ENCODE results near the gene TGFBR3.
"Not testable (repeated sequence)": the region's sequence is repeated elsewhere in the genome, so short reads cannot be mapped to it uniquely, and the experiment has no call there.

Gene TGFBR3

DNA sequence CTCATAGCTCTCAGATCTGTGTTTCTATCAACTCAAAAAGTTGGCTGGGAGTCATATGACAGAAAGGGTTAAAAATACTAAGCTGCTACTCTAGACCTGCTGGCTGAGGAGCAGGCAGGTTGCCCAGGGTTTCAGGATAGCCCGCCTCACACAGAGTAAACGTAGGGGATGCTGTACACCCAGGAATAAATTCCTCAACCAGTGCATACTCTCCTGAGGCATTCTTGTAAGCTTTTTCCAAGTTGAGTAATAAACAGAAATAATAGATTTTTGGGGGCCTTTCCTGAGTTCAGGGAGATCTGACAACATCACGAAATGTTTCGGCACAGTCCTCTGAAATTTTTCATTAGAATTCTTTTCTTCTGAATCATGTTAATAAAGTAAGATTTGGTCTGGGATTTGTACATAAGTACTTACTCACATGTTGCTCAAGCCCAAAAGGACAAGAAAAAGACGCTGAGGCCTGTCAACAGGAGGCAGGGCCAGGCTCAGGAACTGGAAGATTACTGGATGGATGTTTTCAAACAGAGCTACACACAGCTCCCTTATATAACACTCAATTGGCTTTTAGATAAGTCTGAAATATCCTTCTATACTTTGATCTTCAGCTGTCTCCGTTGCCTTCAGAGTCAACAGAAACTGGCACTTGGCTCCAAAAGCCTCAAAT is 41.0 kb downstream of the TGFBR3 start:
- Histone ChIP-seq H3K36me3 (ENCODE audit: insufficient read depth, low read depth, low read length) (no peaks in the 10 kb centered on the region), H3K9me3 (ENCODE audit: insufficient read depth, low read depth, low read length) (no peaks in the 10 kb centered on the region), H3K27me3 (ENCODE audit: insufficient read depth, low read length) (no peaks in the 10 kb centered on the region), H3K27ac (ENCODE audit: low read length) (no peak overlapping the region), H3K4me3 (ENCODE audit: low read length) (no peak overlapping the region), H3K9ac (ENCODE audit: low read depth, low read length) (no peak overlapping the region), H3K4me1 (ENCODE audit: insufficient read depth, low read length) (no peaks in the 10 kb centered on the region)

DNA sequence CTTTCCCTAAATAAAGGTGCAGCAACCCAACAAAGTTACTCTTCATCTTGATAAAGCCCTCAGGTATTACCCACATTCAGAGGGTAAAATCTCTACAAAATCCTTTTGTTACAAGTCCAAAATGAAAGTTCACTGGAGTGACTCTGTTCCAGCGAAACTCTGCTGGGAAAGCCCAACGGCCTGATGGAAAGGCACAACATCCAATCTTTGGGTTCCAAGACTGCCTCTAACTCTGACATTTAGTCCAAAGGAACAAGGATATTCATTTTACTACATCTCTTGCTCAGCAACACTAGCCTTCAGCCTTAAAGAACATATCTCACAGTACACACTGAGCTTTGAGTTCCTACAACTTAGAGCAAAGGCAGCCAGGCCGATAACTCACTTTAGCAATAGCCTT is 42.1 kb downstream of the TGFBR3 start:
- Histone ChIP-seq H3K9ac (ENCODE audit: low read depth, low read length) (no peak overlapping the region), H3K27me3 (ENCODE audit: insufficient read depth, low read length) (no peaks in the 10 kb centered on the region), H3K4me3 (ENCODE audit: low read length) (no peak overlapping the region), H3K9me3 (ENCODE audit: insufficient read depth, low read depth, low read length) (no peaks in the 10 kb centered on the region), H3K36me3 (ENCODE audit: insufficient read depth, low read depth, low read length) (no peaks in the 10 kb centered on the region), H3K27ac (ENCODE audit: low read length) (no peak overlapping the region), H3K4me1 (ENCODE audit: insufficient read depth, low read length) (no peaks in the 10 kb centered on the region)

DNA sequence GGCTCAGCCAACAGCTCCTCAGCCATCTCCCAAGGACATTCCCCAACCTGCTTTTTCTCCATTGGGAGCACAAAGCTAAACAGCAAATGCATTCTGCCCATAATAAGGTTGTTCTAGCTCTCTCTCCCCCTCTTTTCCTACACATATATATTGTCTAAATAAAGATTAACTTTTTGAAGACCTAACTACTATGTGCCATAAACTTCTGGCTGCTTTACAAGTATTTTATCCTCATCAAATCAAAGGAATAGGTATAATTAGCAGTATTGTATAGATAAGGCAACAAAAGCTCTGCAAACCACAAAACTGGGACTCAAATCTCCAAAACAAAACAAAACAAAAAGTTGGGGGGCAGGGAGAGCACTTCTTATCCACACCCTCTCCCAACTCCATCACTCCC is 43.4 kb downstream of the TGFBR3 start:
- Histone ChIP-seq H3K27me3 (ENCODE audit: insufficient read depth, low read length) (no peaks in the 10 kb centered on the region), H3K4me1 (ENCODE audit: insufficient read depth, low read length) (no peaks in the 10 kb centered on the region), H3K9ac (ENCODE audit: low read depth, low read length) (no peak overlapping the region), H3K9me3 (ENCODE audit: insufficient read depth, low read depth, low read length) (no peaks in the 10 kb centered on the region), H3K4me3 (ENCODE audit: low read length) (no peak overlapping the region), H3K27ac (ENCODE audit: low read length) (no peak overlapping the region), H3K36me3 (ENCODE audit: insufficient read depth, low read depth, low read length) (no peaks in the 10 kb centered on the region)

DNA sequence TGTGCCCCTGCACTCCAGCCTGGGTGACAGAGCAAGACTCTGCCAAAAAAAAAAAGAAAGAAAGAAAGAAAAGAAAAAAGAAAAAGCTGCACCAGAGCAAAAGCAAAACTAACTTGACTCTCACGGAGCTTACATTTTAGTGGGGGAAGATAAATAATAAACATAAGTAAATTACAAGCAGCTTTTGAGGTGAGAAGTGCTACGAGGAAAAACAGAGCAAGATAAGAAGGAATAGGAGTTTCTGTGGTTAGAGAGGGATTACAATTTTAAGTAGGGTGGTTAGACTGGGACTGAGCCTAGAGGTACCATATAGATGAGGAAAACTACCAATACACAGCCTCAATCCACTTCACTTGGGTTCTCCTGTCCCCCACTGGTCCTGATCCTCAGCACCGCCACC is 43.9 kb downstream of the TGFBR3 start:
- Histone ChIP-seq H3K27ac (ENCODE audit: low read length) (no peak overlapping the region), H3K9ac (ENCODE audit: low read depth, low read length) (no peak overlapping the region), H3K27me3 (ENCODE audit: insufficient read depth, low read length) (no peaks in the 10 kb centered on the region), H3K36me3 (ENCODE audit: insufficient read depth, low read depth, low read length) (no peaks in the 10 kb centered on the region), H3K9me3 (ENCODE audit: insufficient read depth, low read depth, low read length) (no peaks in the 10 kb centered on the region), H3K4me1 (ENCODE audit: insufficient read depth, low read length) (no peaks in the 10 kb centered on the region), H3K4me3 (ENCODE audit: low read length) (no peak overlapping the region)

DNA sequence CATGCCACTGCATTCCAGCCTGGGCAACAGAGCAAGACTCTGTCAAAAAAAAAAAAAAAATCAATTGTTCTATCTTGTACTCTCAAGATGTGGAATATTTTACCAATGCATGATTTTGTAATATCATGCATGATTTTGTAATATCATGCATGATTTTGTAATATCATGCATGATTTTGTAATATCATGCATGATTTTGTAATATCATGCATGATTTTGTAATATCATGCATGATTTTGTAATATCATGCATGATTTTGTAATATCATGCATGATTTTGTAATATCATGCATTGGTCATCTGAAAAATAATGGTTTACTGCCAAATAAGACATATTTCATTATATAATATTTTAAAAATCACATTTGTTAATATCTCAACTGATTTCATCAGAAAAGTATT is 45.7 kb downstream of the TGFBR3 start:
- H3K4me1 ChIP-seq (ENCODE audit: insufficient read depth, low read length); H3K27me3 ChIP-seq (ENCODE audit: insufficient read depth, low read length); H3K9ac ChIP-seq (ENCODE audit: low read depth, low read length); H3K27ac ChIP-seq (ENCODE audit: low read length); H3K9me3 ChIP-seq (ENCODE audit: insufficient read depth, low read depth, low read length); H3K4me3 ChIP-seq (ENCODE audit: low read length); H3K36me3 ChIP-seq (ENCODE audit: insufficient read depth, low read depth, low read length): not testable (repeated sequence)

DNA sequence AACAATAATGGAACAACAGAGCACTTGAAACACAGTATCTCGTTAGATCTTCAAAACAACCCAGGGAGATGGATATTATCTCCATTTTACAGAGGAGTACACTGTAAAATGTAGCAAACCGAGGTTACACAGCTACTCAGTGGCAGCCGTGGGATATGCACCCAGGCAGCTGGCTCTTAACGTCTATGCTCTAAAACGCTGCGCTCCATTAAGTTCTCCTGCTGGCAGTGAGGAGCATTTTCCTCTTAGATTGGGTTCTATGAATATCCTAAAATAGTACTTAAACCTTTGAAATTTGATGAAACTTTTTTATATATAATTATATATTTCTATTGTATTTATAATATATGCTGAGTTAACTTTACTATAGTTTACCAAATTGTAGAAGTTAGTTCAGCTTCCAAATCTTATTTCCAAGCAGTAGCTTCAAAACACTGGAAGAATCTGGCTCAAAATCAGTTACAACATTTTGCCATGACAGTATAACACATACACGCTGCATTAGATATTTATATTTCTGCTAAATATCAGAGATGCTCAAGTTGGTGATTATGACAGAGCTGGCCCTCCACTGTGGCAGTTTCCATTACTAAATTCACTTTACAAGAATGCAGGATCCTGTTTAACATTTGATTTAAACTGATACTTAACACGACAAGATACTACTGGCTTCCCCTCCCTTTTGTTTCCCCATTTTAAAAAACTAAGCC is 49.5 kb downstream of the TGFBR3 start:
- Histone ChIP-seq H3K9me3 (ENCODE audit: insufficient read depth, low read depth, low read length) (no peaks in the 10 kb centered on the region), H3K9ac (ENCODE audit: low read depth, low read length) (no peak overlapping the region), H3K4me3 (ENCODE audit: low read length) (no peak overlapping the region), H3K4me1 (ENCODE audit: insufficient read depth, low read length) (no peaks in the 10 kb centered on the region), H3K27me3 (ENCODE audit: insufficient read depth, low read length) (no peaks in the 10 kb centered on the region), H3K27ac (ENCODE audit: low read length) (no peak overlapping the region), H3K36me3 (ENCODE audit: insufficient read depth, low read depth, low read length) (no peaks in the 10 kb centered on the region)

DNA sequence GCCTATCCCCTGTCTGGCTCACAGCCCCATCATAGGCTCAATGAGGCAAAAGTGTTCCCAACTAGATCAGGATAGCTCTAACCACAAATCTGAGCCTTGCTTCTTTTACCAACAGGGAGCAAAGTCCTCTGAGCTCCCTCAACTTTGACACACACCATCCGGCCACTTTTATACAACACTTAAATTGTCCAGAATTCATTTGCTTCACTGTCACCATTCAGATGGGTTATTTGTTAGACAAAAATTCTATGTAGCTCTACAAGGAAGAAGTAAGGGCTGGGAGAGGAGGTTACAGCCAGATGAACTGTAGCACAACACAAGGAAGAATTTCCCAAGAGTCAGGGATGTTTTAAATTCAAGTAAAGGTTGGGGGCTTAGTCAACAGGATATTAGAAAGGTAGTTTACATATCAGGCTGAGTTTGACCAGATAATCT is 50.8 kb downstream of the TGFBR3 start:
- Histone ChIP-seq H3K4me3 (ENCODE audit: low read length) (no peak overlapping the region), H3K27ac (ENCODE audit: low read length) (no peak overlapping the region), H3K27me3 (ENCODE audit: insufficient read depth, low read length) (no peaks in the 10 kb centered on the region), H3K9me3 (ENCODE audit: insufficient read depth, low read depth, low read length) (no peaks in the 10 kb centered on the region), H3K36me3 (ENCODE audit: insufficient read depth, low read depth, low read length) (no peaks in the 10 kb centered on the region), H3K4me1 (ENCODE audit: insufficient read depth, low read length) (no peaks in the 10 kb centered on the region), H3K9ac (ENCODE audit: low read depth, low read length) (no peak overlapping the region)

DNA sequence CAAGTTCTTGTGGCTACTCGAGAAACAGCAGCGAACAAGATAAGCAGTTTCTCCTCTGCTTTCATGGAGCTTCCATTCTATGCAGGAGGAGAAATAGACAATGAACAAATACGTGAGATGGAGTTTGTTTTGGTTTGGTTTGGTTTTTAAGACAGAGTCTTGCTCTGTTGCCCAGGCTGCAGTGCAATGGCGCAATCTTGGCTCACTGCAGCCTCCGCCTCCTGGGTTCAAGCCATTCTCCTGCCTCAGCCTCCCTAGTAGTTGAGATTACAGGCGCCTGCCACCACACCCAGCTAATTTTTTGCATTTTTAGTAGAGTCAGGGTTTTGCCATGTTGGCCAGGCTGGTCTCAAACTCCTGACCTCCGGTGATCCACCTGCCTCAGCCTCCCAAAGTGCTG is 51.4 kb downstream of the TGFBR3 start:
- H3K4me3 ChIP-seq (ENCODE audit: low read length); H3K9ac ChIP-seq (ENCODE audit: low read depth, low read length); H3K27ac ChIP-seq (ENCODE audit: low read length): not testable (repeated sequence)

DNA sequence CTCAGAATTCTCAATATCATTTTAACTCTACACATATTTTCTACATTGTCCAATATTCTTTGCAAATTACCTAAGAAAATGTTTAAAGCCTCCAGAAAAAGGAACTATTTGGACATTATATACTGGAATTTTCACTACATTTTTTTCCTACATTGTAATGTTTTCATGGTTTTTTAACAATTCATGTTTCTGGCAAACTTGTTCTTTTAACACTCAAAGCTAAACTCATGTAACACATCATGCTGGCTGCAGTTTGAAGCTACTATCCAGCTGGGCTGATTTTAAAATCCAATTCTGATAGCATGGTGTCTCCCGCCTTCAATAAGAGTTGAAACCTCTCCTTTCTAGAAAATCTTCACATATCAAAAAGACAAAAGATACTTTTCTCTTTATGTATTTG is 52.0 kb downstream of the TGFBR3 start:
- Histone ChIP-seq H3K9ac (ENCODE audit: low read depth, low read length) (no peak overlapping the region), H3K36me3 (ENCODE audit: insufficient read depth, low read depth, low read length) (no peaks in the 10 kb centered on the region), H3K27me3 (ENCODE audit: insufficient read depth, low read length) (no peaks in the 10 kb centered on the region), H3K4me3 (ENCODE audit: low read length) (no peak overlapping the region), H3K9me3 (ENCODE audit: insufficient read depth, low read depth, low read length) (no peaks in the 10 kb centered on the region), H3K27ac (ENCODE audit: low read length) (no peak overlapping the region), H3K4me1 (ENCODE audit: insufficient read depth, low read length) (no peaks in the 10 kb centered on the region)

More for the DNA sequence above, 51.4 kb downstream of the TGFBR3 start:
- H3K36me3 ChIP-seq (ENCODE audit: insufficient read depth, low read depth, low read length); H3K4me1 ChIP-seq (ENCODE audit: insufficient read depth, low read length); H3K9me3 ChIP-seq (ENCODE audit: insufficient read depth, low read depth, low read length); H3K27me3 ChIP-seq (ENCODE audit: insufficient read depth, low read length): not testable (repeated sequence)

DNA sequence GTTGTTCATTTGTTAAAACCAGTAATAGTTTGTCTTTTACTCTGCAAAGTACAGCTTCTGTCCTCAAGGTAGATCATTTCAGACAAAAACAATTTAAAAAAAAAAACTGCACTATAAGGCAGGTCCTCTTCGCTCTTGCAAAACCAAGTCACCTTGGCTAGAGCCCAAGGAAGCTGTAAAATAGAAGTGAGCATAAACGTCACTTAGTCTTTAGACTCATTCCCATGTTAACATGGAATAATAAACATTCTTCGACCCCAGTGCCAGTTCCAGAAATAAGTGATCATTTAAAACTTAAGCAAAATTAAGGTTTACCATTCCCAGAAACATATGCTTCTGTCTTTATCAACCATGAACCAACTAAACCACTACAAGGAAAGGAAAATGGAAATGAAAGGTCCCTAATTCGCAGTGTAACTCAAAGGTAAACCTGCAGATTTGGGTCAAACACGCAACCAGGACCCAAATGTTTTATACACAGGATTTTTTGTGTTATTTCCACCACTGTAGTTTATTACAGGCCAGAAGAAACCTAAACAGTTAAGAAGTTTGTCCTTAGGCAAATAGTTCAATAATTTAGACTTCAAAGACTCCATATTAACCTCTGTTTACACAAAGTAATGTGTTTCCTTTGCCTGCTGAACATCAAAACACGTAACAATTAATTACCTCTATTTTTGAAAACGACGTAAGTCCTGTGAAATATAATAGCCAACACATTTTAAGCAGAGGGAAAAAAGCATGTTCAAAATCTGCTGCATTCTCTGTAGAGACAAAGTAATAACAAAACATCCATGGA is 54.6 kb downstream of the TGFBR3 start:
- Histone ChIP-seq H3K27me3 (ENCODE audit: insufficient read depth, low read length) (no peaks in the 10 kb centered on the region), H3K4me3 (ENCODE audit: low read length) (no peak overlapping the region), H3K4me1 (ENCODE audit: insufficient read depth, low read length) (no peaks in the 10 kb centered on the region), H3K27ac (ENCODE audit: low read length) (no peak overlapping the region), H3K36me3 (ENCODE audit: insufficient read depth, low read depth, low read length) (no peaks in the 10 kb centered on the region), H3K9me3 (ENCODE audit: insufficient read depth, low read depth, low read length) (no peaks in the 10 kb centered on the region), H3K9ac (ENCODE audit: low read depth, low read length) (no peak overlapping the region)

DNA sequence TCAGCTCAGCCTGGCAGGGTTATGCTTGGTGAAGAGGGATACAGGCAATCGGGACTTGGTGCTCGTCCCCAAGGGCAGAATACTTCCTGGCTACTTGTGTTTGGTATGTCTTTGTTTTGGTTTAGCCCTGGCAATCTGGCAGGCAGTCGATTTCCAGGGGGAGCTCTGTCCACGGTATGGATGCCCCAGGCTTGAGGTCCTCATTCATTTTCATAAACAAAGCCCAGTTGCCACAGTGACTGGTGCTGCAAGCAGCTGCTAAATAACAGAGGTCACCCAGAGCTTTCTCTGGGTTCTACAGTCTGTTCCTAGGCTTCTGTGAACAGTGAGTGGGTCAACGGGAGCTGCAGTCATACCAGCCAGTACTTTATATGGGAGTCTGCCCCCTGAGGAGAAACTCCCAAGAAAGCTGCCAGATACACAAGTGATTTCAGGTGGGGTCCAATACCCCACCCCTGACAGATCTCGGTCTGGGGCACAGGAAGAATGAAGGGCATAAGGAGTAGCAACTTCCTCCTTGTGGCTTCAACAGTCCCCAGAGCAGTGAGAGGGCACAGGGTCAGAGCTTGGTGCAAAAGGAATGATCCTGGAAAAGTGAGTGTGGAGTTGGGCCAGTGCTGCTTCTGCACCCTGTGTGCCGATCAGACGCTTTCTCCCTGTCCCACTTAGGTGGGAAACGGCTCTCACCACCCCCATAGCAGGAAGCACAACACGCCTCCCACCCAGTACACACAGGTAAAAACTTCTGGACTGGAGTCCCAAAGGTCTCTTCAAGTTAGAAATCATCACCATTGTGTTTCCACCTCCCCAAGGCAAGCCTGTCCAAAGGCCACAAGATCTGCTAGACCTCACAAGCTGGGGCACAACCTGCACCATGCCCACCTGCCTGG is 55.5 kb downstream of the TGFBR3 start:
- H3K27ac ChIP-seq (ENCODE audit: low read length): no peak overlapping the region
- H3K27me3 ChIP-seq (ENCODE audit: insufficient read depth, low read length): no peaks in the 10 kb centered on the region
- no peak overlapping the region for H3K9ac ChIP-seq (ENCODE audit: low read depth, low read length)
- H3K4me1 ChIP-seq (ENCODE audit: insufficient read depth, low read length): no peaks in the 10 kb centered on the region
- H3K4me3 ChIP-seq (ENCODE audit: low read length): no peak overlapping the region
- no peaks in the 10 kb centered on the region for H3K36me3 ChIP-seq (ENCODE audit: insufficient read depth, low read depth, low read length)
- H3K9me3 ChIP-seq (ENCODE audit: insufficient read depth, low read depth, low read length): no peaks in the 10 kb centered on the region
